ENCODE data around the gene P2RX4.

DNA sequence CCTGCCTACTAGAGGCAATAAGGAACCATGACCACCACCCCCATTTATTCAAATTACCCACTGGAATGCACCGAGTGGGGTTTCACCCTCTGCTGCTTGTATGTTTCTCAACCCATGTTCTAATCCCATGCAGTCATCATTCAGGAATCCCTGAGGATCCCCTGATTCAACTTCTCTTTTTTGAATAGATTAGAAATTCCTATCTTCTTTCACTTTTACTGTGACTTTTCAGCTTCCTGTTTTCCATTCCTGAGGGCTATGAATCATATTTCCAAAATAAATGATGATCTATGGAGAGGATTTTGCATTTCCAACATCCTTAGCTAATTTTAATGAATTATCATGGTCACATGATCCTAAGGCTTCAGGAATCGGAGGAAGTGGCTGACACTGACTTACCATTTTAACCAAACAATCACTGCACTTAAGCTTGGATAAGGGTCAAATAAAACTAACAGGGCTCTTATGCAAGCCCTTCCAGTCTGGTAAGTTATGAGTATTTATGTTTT, 19.4 kb upstream of the P2RX4 start:
- TF ChIP-seq, protein P1, sequence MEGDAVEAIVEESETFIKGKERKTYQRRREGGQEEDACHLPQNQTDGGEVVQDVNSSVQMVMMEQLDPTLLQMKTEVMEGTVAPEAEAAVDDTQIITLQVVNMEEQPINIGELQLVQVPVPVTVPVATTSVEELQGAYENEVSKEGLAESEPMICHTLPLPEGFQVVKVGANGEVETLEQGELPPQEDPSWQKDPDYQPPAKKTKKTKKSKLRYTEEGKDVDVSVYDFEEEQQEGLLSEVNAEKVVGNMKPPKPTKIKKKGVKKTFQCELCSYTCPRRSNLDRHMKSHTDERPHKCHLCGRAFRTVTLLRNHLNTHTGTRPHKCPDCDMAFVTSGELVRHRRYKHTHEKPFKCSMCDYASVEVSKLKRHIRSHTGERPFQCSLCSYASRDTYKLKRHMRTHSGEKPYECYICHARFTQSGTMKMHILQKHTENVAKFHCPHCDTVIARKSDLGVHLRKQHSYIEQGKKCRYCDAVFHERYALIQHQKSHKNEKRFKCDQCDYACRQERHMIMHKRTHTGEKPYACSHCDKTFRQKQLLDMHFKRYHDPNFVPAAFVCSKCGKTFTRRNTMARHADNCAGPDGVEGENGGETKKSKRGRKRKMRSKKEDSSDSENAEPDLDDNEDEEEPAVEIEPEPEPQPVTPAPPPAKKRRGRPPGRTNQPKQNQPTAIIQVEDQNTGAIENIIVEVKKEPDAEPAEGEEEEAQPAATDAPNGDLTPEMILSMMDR (IDR thresholded peaks at IDR 0.05) = no peak
- TF ChIP-seq POLR2A (IDR thresholded peaks at IDR 0.05) = no peak

Data from adrenal gland (tissue), 5 donors.